Measurements from ENCODE around the gene CHAMP1.
"Not testable (repeated sequence)": the region's sequence is repeated elsewhere in the genome, so short reads cannot be mapped to it uniquely, and the experiment has no call there.

GRCh38 chr13:114352763-114353162 is 38.5 kb downstream of the CHAMP1 start:
- not testable (repeated sequence) for TF ChIP-seq POLR2AphosphoS5 (IDR thresholded peaks at IDR 0.05; ENCODE audit: borderline replicate concordance, low read depth, low read length); EZH2 (IDR thresholded peaks at IDR 0.05)
